ENCODE data around the gene TMEM245.
A peak's percentile ranks its signal among the peaks of the same experiment; 100 is the strongest.
"Not testable (repeated sequence)": the region's sequence is repeated elsewhere in the genome, so short reads cannot be mapped to it uniquely, and the experiment has no call there.

The TMEM245 gene

DNA sequence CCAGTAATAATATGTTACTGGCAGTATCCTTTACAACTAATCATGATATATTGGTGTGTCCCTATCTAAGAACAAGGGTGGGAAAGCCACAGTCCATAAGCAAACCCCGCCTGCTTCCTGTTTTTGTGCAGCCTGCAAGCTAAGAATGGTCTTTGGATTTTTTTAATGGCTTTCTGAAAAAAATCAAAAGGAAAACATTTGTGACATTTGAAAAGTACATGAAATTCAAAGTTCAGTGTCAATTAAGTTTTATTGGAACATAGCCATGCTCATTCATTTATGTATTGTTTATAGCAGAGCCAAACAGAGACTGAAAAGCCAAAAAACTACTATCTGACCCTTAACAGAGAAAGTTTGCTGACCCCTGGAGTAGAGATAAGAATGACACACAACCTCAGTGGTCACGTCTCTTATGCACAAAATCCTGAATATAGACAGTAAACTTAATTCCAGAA lies 12.8 kb upstream of the TMEM245 start:
- no peak for DNase-seq

DNA sequence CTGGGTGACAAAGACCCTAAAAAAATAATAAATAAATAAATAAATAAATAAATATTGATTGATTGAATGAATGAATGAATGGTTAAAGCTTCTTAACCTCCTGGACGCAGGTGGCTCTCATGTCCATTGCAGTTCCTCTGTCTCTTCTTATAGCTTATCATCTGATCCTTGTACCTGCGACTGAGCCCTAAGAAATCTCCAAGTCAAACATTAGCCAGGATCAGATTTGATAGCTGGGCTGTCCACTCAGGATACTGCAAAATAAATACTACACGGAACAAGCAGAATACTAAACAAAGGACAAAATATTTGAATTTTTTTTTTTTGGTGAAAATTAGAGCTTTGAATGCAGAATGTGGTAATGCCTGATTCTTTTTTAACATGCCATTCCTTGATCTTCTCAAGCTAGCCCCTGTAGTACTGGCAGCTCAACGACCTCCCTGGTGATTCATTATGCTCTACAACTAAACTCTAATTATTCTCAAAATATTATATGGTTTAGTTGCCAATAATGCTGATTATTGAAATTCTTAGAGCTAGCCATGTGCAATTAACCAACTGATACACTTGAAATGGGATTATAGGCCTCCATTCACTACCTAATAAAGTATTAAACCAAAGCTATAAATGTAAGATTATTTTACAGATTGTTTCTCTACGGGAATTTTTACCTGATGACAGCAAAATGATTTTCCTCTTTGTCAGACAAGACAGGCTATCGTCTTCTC lies 9.9 kb upstream of the TMEM245 start:
- no peak for DNase-seq

DNA sequence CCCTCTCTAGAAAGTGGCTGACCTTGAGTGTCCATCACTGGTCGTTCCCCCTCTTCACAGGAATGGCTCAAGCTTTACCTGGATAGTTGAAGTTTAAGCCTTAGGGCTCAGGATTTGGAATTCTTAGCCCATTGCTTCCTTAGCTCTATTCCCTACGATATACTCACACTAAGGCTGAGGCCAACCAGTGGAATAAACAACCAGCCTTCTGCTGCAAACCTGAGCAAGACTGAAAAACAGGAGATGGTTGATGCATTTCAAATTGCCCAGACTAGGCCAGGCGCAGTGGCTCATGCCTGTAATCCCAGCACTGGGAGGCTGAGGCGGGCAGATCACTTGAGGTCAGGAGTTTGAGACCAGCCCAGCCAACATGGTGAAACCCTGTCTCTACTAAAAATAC lies 6.9 kb upstream of the TMEM245 start:
- not testable (repeated sequence) for DNase-seq

DNA sequence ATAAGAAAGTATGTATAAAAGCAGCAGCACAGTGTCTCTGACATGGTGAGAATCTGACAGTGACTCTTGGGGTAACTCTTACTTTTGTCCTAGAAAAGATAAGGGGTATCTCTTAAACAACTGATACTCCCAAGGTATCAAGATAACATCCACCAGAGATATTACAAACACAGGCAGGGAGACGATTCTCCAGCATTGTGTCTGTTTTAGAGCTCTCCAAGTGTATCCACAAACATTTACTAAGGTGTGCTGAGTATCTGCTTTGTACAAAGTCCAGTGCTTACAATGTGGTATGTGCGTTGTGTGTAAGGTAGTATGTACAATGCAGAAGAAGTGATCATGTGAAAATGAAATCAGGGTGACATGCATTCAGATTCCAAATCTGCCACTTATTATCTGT lies 4.4 kb upstream of the TMEM245 start:
- DNase-seq: no peak

DNA sequence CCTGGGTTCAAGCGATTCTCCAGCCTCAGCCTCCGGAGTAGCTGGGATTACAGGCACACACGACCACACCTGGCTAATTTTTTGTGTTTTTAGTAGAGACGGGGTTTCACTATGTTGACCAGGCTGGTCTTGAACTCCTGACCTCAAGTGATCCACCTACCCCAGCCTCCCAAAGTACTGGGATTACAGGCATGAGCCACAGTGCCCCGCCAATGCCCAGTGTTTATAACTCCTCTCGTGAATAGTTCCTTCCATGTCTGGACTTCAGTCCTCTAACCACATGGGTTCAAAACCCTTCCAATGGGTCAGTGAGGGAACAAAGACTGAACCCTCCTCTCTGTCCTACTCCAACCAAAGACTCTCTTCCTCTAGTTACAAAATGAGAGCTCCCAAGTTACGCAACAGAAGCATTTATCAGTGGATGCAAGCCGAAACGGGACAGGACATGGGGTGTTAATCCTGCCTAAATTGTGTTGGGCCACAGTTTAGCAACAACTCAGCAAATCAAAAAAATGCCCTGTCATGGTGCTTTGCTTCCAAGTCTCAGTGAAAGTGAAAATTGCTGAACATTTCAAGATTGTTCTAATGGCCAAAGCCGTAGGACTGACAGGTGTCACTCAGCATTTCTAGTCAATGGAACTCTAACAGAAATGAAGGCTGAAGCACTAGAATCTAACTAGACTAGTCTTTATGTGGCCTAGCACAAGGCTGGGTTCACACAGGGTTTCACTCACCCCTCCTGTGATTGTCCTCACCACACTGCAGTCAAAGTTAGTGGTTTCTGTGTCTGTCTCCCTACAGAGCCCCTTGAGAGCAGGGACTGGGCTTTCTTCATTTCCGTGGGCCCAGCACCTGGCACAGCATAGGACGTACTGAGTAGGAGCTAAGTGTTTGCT lies 3.2 kb upstream of the TMEM245 start:
- DNase-seq: no peak

DNA sequence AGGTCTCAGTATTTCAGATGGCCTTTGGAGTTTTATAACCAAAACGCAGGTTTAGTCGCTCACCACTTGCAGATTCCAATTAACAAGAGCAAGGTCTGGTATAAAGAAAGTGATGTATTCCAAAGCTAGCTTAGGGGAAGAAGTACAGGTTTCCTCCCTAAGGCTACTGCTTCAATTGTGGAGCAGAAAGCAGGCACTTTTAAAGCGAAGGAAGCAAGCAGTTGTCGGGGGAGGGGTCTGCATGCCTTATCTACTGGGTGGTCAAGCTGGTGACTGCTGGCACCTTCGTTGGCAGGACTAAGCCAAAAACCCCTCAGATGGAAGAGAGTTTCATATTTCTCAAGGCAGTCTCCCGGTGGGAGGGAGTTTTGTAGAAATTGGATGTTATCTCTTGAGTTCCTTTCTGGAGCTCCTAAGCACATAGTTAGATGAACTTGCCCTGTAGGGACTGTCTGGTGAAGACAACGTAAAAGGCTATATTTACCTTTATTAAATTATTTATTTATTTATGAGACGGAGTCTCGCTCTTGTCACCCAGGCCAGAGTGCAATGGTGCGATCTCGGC lies 1.6 kb upstream of the TMEM245 start:
- DNase-seq: no peak

DNA sequence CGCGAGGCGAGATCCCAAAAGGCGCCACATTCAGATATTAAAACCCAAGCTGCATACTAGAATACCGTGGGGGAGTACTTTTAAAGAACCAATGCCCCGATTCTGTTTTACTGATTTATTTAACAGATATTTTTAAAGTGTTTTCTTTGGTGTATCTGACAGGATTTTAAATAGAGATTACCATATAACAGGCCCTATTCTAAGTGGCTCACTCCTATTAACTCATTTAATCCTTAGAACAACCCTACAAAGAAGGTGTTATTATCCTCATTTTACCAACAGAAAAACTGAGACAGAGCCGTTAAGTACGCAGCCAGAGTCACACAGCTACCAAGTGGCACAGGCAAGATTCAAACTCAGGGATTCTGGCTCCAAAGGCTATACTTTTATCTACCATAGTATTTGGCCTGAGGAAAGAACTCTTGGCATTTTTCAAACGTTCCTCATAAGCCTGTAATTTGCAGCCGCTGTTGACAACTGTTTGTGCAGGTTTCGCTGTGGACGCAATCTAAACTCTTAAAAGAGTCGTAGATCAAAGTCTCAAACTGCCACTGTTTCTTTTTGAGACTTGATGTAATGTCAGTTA lies 550 bp upstream of the TMEM245 start:
- DNase-seq: no peak

GRCh38 chr9:109118808-109119438 lies 824 bp downstream of the TMEM245 start:
- DNase-seq: peak; percentile 20 to 44

DNA sequence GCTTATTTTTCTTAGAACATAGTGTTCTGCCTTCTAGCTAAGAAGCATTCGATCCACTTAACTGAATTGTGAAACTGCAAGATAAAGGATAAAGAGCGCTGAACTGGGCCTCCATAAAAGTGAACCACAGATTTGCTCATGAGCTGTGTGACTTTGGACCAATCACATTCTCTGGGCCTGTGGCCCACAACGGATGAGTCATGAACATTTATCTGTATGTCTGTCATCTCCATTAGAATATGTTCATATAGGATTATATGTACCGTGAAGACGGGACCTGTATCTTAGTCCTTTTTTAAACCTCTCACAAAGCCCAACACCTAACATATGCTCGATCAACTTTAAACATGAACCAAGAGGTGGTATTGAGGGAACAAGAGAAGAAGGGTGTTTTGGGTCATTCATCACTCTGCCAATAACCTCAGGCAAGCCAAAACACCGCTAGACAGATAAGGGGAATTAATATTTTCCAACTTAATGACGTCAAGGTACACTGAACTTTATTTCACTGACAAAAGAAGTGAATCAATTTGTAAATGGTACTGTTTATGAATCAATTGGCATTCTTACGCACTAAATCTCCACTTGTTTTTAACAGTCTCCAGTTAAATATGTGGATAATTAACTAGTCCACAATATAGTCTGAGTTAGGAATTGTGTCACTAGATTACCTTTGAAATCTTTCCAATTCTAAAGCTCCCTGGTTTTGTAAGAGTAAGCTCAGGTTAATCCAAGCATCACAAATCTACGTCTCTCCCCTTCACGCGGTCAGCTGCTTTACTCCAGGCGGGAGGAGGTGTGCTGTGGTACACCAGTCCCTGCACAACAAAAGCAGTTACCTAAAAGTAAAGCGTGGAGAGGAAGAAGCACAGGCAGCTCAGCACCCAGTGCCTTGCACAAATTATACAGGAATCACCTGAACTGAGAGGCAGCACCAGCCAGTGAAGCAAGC lies 1.6 kb downstream of the TMEM245 start:
- peak; percentile 47 to 56 for DNase-seq

- no peak for DNase-seq
Measured at GRCh38 chr9:109115931-109116526, 3.7 kb downstream of the TMEM245 start.

GRCh38 chr9:109114670-109115069 lies 5.1 kb downstream of the TMEM245 start:
- no peak for DNase-seq

- DNase-seq: no peak
Measured at GRCh38 chr9:109113892-109114609, 5.7 kb downstream of the TMEM245 start.

- DNase-seq: no peak
Measured at GRCh38 chr9:109113254-109113653, 6.5 kb downstream of the TMEM245 start.

DNA sequence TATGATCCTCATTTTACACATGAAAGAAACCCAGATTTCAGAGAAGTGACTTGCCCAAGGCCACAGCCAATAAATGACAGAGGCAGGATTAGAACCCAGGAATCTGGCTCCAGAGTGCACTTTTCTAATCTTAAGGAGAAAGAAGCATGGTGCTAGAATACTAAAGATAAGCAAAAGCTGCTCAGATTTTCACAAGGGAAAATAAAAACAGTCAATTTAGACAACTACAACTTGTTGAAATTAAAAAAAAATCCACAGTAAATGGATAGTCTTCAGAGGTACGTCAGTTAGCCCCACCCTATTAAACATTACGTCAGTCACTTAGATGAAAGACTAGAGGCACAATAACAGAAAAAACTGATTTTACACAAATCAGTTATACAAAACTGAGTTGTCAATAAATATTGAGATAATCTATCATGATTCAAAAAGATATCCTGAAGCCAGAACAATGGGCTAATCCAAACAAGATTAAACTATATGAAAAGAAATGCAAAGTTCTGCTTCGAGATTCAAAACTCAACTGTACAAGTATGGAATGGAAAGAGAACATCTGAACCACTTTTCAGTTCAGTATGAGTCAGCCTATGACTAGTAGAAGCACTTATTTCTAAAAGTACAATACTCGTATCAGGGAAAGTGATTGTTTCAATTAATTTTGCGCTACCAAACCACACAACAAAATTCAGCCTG lies 9.3 kb downstream of the TMEM245 start:
- no peak for DNase-seq

DNA sequence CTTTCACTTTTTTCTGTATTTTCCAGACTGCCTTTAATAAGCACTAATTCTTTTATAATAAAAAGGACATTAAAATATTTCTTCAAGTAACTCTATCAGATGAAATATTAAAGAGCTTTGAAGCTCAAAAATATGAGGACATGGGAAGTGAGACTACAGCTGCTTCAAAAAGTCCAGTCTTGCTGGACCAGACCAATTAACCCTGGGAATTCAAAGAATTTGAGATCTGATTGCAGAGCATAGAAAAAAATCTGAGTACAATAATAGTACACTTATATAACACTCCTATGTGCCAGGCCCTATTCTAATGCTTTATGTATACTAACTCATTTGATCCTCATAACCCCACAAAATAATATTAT lies 9.8 kb downstream of the TMEM245 start:
- DNase-seq: no peak

DNA sequence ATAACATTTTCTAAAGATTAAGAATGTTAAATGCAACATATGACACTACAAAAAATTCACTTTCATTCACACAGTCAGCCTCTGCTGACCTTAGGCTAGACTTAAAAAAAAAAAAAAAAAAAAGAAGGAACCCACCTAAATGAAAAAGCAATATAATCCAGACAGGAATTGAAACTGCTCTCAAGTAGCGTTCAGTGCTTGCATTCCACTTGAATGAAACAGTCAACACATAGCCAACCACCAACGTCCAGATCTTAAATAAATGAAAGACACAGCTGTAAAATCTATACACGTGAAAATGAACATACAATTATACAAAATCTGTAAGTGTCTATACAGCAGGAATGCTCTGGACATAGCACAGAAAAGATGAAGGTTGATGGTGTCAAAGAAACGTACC lies 11.4 kb downstream of the TMEM245 start:
- DNase-seq: no peak

DNA sequence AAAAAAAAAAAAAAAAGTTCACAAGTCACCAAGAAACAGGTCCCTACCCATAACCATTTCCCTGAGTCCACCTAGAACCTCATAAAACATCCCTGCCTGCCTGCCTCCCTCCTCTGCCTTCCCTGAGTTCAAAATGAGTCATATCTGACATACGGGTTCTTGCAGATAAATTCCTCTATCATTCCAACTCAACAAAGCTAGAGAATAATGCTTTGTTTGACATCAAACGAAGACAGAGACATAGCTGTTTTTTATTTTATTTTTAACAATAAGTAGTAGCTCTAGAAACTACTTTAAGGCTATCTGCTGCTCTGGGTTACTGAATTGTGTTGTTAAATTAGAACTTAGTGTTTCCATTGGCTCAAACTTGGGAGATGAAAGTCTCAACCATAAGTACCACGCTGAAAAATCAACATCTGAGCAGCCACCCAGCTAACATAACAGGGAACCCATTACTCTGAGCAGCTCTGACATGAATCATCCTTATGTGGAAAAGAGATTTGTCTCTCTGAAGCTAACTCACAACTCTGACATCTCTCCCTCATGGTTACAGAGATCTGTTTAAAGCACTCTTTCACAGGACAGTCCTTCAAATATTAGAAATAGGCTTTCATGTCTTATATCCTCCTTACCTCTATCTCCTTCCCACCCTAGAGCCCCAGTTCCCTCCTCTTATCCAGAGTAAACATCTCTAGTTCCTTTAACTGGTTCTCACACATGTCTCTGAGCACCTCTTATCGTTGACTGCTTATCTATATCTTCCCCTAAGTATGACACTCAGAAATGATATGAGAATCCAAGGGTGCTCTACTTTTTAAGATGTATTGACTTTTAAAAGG lies 12.1 kb downstream of the TMEM245 start:
- DNase-seq: peak in 1 of 2 donors; percentile 21

DNA sequence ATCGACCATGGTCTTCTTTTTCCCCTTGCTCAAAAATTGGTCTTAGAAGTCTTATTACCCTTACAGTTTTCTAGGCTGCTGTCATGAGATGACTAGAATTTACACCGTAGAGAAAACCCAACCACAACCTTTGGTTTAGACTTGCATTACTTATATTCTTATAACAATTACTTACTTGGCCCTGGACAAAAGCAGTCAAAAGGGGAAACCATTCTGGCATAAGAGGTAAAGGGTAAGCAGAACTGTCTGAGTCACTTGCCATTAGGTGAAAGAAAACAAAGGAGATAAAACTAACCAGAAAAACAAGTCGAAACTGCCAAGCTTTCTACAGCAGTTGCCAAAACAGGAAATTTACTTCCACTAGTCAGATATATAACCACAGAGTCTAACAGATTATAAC lies 17.9 kb downstream of the TMEM245 start:
- DNase-seq: peak in 1 of 2 donors; percentile 30

GRCh38 chr9:109101202-109101595 lies 18.5 kb downstream of the TMEM245 start:
- no peak for DNase-seq
